NCI-H1417 treated with DMSO at 0.1 percent for 48 hours (cell line): ENCODE data around the gene ITGA11.

Experiments
- DNase-seq: peaks from one replicate; lab custom pipeline; 2025; lab: John Stamatoyannopoulos, UW

ITGA11 gene

DNA sequence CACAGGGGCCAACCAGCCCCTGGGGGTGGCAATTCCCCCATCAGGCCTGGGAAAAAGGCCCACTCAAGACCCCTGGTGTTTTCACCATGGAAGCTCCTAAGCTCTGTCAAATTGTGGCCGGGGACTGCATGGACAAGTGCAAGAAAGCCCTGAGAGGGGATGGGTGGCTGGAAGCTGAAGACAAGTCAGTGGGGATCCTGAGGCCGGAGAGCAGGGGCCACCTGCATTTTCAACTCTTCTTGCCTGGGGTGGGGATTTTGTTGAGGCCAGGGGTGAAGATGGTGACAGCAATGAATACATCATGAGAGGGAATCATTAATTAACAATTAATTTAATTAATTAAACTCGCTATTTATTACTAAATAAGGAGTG lies 120.5 kb downstream of the ITGA11 start:
- no peak for DNase-seq

- no peak for DNase-seq
These were observed 121.0 kb downstream of the ITGA11 start for GRCh38 chr15:68310804-68311463.

DNA sequence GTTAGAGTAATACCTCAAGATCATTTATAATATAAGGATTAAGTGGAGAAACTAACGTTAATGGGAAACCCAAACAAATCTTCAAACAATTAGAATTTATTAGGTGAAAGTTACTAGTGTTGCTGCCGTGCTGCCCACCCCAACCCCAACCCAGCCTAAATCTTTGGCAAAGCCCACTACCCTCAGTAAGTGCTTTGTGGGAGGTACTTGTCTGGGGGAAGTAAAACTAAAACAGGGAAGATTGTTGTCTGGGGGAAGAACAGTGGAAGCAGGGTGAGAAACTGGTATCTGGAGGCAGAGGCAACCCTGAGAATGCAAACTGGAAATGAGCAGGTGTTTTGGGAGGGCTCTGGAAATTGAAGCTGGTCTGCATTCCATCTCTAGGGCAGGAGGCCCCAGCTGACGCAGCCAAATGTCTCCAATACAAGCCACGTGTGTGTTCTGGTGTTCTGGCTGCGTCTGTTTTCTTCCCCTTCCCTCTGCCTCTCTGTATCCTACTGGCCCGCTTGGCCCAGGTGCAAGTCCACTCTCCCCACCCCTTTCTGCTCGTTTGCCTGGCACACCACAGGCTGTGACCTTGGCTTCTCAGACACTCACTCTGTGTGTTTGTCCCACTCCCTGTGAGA lies 121.7 kb downstream of the ITGA11 start:
- no peak for DNase-seq

- DNase-seq: no peak
These were observed 122.9 kb downstream of the ITGA11 start for GRCh38 chr15:68309024-68309423.

DNA sequence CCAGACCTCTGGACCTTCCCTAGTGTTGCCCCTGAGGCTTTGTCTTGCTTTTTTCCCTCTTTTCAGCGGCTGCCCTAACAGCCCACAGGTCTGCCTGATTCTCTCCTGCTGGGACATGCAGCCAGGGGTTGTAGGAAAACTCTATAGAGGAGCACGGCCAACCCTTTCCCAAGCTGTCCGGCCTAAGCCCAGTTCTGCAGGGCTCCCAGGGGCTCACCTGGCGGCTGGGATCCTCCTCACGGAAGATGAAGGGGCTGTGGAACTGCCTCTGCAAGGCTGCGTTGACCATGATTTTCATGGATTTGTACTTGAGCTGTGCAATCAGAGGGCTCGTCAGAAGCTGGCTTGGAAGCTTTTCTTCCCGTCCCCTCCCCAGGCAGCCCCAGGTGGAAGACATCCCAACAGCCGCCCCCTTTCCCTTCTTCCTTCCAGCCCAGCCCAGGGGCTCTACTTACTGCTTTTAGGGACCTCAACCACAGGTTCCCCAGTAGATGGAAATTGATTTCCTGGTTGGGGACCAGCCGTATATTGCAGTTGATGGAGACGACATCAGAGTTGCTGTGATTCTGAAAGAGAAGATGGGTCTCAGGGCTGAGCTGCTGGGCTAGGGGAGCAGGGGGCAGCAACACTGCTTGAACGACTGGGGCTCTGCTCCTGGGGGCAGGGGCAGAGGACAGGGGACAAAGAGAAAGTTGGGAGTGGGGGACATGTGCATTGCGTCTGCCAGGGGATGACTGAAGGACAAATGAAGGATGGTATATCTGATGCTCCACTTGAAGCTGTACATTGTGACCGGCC lies 124.6 kb downstream of the ITGA11 start:
- DNase-seq: no peak

- DNase-seq: no peak
These were observed 126.5 kb downstream of the ITGA11 start for GRCh38 chr15:68305420-68305871.

DNA sequence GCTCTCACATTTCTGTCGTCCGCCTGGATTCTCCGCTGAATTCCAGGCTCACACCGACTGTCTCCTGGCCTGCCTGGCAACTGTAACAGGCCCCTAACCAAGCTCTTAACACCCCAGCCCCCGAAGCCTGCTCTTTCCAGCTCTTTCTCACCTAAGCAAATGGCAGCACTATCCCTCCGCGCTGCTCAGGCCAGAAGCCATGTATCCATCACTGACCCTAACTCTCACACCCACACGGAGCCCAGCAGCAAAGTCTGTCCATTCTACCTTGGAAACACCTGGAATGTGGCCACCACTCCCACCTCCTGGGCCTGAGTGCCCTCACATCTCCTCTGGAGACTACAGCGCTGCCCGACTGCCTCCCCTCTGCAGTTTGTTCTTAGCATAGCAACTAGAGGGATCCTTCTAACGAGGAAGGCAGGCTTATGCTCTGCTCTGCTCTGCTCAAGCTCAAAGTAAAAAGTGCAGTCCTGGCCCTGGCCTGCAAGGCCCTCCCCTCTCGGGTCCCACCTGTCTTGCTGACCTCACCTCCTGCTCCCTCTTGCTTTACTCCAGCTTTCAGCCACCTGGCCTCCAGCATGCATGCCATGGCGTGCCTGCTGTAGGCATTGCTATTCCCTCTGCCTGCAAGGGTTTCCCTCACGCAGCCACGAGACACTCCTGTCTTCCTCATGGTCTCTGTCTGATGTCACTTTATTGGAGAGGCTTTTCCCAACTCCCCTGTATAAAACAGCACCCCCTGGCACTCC lies 127.2 kb downstream of the ITGA11 start:
- no peak for DNase-seq

DNA sequence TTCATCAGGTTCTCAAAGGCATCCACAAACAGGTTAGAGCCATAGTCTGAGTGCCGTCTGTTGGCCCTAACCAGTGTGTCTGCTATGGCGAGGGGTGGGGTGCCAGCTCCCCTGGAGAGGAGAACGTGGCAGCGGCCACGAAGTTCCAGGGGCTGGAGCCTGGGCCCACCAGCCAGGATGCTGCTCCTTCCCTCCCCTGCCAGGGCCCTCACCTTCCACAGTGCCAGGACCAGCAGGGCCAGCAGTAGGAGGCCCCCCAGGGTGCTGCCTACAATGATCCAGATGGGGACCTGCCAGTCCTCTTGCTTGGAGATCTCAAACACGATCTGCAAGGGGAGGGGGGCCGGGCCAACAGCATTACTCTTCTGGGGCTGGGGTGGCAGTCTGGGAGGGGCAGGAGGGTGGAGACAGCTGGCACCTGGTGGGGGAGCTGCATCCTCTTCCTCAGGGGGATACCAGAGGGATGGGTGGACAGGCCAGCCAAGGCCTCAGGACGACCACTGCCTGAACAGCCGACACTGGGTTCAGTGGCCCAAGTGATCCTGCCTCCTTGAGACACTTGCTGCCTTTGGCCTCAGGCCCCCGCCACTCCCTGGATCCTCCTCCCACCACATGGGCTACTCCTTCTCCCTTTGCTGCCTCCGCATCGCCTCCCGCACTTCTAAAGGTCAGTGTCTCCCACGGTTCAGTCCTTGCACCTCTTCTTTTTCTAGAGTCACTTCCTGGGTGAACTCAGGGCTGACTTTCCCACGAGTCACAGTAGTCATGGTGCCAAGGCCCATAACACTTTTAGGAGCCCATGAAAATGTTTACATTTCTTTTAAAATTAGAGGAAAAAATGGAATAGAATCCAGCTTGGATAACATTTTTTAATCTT lies 128.2 kb downstream of the ITGA11 start:
- DNase-seq: no peak

GRCh38 chr15:68303134-68303533 lies 128.8 kb downstream of the ITGA11 start:
- DNase-seq: no peak

- DNase-seq: no peak
These were observed 129.2 kb downstream of the ITGA11 start for GRCh38 chr15:68302729-68303128.

DNA sequence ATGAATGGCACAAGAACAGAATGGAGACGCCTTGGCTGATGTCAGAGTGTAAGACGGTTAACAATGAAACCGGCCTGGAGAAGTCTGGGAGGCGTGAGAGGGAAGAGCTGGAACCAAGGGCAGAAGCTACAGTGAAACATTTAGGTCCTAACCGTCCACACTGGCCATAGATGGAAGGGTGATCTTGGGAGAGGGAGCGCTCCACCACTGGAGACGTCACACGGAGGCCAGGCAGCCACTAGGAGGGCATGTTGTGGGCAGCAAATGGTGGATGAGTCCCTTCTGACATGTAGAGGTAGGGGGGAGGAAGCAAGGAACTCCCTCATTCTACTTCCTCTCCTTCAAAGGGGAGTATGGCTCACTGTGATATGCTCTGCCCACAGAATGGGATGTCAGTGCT lies 130.7 kb downstream of the ITGA11 start:
- no peak for DNase-seq

DNA sequence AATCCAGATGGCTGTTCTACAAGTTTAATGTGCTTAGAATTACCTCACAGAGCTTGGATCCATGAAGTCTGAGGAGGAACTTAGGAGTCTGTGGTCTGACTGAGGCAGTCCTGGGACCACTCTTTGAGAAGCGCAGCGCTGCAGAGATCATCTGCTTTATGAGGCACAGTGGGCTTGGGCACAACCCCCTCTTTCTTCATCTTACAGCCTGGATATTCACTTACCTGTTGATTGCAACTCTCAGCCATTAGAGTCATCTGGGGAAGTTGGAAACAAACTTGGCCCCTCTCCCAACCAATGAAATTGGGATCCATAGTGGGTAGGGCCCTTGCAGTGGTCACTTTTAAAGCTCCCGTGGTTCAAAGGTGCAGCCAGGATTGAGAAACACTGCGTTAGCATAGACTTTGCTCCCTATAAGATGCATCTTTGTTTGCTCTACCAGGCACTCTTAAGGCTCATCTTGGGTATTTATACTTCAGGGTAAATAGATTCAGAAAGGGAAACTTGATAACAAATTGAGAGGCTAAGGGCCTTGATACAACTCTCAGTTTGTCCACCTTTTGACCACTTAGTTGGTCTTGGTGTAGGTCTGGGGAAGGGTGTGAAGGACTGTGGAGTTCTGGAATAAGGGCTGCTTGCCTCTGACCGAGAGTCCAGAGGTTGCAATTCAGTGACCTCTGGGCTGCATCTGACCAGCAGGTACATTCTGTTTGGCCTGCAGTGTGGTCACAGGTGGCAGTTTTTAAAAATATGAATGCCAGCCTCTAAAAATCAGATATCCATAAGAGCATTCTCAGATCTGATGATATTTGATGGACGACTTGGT lies 131.6 kb downstream of the ITGA11 start:
- DNase-seq: no peak

DNA sequence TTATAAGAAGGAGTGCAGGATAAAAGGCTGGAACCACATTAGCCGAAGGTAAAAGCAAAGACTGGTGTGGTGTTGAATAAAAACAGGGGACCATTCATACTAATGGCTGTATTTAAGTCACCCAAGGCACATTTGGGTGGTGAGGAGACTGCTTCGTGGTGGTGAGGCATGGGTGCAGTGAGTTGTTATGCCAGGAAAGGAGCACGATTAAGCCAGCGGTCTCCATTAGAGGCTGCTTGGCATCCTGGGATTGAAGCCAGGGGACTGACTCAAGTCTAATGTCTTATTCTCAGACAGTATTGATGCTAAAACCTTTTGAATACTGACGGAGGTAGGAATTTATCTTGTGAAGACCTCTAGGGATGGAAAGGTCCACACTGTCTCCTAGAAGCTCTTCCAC lies 132.5 kb downstream of the ITGA11 start:
- DNase-seq: no peak

DNA sequence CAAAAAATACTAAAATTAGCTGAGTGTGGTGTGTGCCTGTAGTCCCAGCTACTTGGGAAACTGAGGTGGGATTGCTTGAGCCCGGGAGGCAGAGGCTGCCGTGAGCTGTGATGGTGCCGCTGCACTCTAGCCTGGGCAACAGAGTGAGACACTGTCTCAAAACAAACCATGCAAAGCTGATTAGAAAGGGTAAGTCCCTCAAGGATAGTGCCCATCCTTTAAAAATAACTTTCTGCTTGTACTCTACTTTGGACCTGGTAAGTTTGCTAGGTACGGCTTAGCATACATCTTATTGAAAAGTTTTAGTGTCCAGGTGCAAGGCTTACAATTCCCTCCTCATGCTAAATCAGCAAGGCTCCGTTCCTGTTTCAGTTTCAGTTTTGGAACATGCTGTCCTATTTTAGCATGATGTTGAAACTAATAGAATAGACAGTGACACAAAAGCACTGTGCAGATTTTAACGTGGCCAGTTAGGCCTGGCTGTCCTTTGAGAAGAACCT lies 133.0 kb downstream of the ITGA11 start:
- no peak for DNase-seq

- DNase-seq: no peak
These were observed 133.6 kb downstream of the ITGA11 start for GRCh38 chr15:68298336-68298735.

- DNase-seq: no peak
These were observed 136.8 kb downstream of the ITGA11 start for GRCh38 chr15:68295014-68295805.

GRCh38 chr15:68292967-68293366 lies 139.0 kb downstream of the ITGA11 start:
- no peak for DNase-seq

- DNase-seq: no peak
These were observed 139.7 kb downstream of the ITGA11 start for GRCh38 chr15:68292157-68292781.

DNA sequence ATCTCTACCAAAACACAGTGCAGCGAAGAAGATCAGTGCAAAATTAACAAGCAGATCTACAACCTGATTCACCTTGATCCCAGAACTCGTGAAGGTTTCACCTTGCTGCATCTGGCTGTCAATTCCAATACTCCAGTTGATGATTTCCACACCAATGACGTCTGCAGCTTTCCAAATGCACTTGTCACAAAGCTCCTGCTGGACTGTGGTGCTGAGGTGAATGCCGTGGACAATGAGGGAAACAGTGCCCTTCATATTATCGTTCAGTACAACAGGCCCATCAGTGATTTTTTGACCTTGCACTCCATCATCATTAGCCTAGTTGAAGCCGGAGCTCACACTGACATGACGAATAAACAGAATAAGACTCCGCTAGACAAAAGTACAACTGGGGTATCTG lies 141.2 kb downstream of the ITGA11 start:
- DNase-seq: no peak
